HG03064 (cell line): Measurements from ENCODE around the gene AZGP1.
A peak's percentile ranks its signal among the peaks of the same experiment; 100 is the strongest.
"Not testable (repeated sequence)": the region's sequence is repeated elsewhere in the genome, so short reads cannot be mapped to it uniquely, and the experiment has no call there.

Source experiments
- ATAC-seq: cut with Tn5 transposase; IDR thresholded peaks from one replicate; pipeline ENCODE4 v1.9.1; 2021; ENCODE audit warnings: low read depth; ENCODE audit not compliant: unreplicated experiment

AZGP1 gene

DNA sequence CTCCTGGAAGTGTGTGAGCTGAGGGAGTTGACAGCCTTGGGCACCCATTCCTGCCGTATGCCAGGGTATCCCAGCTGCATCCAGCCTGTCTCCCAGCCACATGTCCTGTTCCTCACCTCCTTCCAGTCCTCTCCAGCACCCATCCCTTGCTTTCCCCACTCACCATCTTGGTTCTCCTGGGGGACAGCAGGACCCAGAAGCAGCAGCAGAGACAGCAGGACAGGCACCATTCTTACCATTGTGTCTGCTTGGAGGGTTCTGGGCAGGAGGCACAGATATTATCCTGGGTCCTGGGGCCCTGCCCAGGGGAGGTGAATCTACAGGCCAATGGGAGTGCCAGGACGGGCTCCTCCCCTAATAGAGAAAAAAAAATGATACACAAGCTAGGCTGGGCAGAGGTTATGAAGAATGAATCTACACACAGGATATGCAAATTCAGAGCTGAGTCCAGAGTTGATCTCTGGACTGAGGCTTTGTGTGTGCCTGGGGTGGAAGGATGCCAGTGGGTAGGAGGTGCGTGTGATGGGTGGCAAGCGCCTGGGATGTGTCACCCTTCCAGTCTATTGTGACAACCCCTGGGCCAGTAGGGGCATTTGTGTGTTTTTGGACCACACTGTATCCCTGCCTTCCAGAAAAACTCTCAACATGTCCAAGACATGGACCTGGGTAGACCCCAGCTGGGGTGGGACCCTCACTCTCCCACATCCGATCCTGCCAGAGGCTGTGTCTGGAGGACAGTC lies at the start of gene AZGP1:
Gene AZGP1, minus strand, starts transcription at position 250 of the 740 bp plus-strand sequence. Its CDS starts 11 bp downstream, at position 239.
- ATAC-seq: no peak

DNA sequence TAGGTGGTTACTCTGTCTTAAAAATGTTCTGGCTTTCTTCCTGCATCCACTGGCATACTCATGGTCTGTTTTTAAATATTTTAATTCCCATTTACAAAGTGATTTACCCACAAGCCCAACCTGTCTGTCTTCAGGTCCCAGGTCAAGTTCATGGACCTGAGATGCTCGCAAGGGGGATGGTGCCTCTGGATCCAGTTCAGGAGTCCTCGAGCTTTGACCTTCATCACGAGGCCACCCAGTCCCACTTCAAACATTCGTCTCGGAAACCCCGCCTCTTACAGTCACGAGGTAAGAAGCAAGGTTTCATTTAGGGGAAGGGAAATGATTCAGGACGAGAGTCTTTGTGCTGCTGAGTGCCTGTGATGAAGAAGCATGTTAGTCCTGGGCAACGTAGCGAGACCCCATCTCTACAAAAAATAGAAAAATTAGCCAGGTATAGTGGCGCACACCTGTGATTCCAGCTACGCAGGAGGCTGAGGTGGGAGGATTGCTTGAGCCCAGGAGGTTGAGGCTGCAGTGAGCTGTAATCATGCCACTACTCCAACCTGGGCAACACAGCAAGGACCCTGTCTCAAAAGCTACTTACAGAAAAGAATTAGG lies 48.3 kb upstream of the AZGP1 start:
- no peak for ATAC-seq

GRCh38 chr7:100023526-100023925 lies 47.7 kb upstream of the AZGP1 start:
- ATAC-seq: no peak

DNA sequence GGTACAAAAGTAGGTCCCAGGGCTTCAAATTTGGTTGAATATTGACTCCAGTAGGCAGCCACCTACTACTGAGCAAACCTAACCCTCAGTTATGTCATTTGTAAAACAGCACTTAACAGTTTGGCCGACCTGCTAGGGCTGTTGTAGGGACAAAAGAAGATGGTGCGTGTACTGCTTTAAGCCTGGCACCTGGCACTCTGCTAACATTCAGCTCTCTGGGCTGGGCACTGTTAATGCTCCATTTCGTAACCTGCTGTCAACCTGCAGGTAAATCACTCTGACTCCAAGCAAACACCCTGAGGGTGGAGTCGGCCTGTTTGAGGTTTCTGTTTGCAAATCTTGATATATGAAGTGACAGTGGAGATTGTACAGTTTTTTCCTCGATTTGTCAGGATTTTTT lies 46.8 kb upstream of the AZGP1 start:
- ATAC-seq: no peak

DNA sequence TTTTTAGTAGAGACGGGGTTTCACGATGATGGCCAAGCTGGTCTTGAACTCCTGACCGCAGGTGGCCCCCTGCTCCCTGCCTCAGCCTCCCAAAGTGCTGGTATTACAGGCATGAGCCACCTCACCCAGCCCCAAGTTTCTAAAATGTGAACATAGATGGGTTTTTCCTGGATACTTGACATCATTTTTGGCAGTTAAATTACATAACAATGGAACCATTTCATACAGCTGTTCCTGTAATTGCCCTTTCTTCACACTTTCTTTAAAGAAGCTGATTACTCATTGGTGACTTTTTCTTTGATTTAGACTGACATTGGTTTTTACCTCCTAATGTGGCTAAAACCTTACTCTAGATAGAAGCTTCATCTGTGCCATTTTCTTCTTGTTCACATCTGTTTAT lies 45.5 kb upstream of the AZGP1 start:
- ATAC-seq: no peak

DNA sequence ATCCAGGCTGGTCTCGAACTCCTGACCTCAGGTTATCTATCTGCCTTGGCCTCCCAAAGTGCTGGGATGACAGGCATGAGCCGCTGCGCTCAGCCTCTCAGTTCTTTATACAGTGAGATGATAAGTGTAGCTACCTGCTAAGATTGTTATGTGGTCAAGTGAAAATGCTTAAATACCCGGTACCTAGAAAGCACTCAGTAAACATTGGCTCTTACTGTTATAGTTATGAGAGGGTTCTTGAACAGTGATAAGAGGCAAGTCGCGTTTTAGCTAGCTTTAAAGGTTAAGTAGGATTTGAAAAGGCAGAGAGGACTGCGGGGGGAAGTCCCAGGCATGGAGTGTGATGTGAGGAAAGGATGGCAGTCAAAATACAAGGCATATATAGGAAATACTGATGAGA lies 44.1 kb upstream of the AZGP1 start:
- no peak for ATAC-seq

DNA sequence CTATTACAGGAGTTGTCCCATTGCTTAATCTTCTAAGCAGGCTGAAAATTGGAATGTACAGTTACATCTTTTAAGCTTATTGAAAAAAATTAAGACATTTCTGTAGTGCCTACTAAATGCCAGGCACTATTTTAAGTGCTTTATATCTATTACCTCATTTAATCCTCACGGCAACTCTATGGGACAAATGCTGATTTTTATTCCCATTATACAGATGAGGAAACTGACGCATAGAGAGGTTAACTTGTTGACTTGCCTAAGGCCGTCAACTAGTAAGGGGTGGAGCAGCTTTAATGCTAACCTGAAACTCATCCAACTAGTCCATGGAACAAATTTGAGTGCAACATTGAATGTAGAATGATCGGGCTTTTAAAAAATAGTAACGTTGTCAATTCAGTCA lies 42.0 kb upstream of the AZGP1 start:
- ATAC-seq: no peak

GRCh38 chr7:100017300-100017699 lies 41.5 kb upstream of the AZGP1 start:
- no peak for ATAC-seq

DNA sequence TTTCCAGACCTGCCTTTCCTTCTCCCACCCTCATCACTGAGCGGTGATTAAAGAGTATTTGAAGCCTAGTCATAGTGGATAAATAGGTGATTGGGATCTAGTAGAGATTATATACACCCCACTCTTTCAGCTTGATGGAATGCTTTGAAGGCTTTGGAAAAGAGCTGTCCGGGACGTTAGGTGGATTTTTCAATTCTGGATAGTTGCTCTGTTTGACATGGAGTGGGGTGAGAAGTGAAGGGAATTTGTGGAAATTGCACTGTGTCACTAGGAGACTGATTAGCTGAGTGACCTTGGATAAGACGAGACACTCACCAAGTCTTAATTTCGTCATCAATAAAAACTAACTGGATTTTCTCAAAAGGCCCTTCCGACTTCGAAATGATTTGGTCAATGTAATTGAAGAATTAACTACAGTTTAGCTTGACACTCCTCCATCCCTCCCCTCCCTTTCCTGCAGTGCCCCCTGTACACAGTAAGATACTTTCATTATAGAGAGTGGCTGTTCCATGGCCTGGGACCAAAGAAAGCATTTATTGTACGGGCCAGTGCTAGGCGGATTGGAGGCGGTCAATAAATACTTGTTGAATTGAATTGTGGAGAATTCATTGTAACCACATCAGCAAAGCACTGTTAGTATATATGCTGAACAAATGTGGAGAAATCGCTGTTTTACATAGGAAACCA lies 40.5 kb upstream of the AZGP1 start:
- ATAC-seq: no peak

GRCh38 chr7:100015232-100016214 lies 39.7 kb upstream of the AZGP1 start, which contains the start of gene ZKSCAN1:
Gene ZKSCAN1, plus strand, starts transcription at chr7:100015596. Its CDS starts 7,911 bp downstream, at chr7:100023507.
- ATAC-seq: peak; percentile 95

DNA sequence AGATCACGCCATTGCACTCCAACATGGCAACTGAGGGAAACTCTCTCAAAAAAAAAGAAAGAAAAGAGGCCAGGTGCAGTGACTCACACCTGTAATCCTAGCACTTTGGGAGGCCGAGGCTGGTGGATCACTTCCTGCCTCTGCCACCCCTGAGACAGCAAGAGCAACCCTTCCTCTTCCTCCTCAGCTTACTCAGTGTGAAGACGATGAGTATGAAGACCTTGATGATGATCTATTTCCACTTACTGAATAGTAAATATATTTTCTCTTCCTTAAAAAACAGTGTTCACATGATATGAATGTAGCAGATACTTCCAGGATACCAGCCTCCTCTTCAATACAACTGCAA lies 37.5 kb upstream of the AZGP1 start:
- ATAC-seq: no peak

GRCh38 chr7:100012385-100013327 lies 36.8 kb upstream of the AZGP1 start:
- not testable (repeated sequence) for ATAC-seq

- ATAC-seq: no peak
Measured at GRCh38 chr7:100011516-100011915, 35.7 kb upstream of the AZGP1 start.

DNA sequence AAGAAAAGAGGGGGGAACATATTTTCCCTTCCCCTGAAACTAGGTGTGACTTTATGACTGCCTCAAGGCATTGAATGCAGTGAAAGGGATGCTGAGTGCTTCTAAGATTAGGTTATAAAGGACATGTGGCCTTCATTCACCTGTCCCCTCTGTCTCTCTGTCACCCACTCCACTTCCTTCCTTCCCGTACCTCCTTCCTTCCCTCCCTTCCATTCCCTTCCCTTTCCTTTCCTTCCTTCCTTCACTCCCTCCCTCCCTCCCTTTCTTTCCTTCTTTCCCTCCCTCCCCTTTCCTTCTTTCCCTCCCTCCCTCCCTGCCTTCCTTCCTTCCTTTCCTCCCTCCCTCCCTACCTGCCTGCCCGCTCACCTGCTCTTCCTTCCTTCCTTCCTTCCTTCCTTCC lies 35.1 kb upstream of the AZGP1 start:
- no peak for ATAC-seq

DNA sequence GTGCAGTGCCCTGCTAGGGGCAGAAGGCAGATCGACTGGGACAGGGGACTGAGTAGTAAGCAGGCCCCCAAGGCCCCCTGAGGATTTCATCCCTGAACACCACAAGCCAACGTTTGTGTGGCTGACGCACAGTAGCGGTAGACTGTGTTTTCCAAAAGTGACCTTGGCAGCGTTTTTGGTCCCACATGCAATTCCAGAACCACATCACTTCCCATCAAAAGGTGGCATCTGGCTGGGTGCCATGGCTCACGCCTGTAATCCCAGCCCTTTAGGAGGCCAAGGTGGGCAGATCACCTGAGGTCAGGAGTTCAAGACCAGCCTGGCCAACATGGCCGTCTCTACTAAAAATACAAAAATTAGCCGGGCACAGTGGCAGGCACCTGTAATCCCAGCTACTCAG lies 34.1 kb upstream of the AZGP1 start:
- not testable (repeated sequence) for ATAC-seq

DNA sequence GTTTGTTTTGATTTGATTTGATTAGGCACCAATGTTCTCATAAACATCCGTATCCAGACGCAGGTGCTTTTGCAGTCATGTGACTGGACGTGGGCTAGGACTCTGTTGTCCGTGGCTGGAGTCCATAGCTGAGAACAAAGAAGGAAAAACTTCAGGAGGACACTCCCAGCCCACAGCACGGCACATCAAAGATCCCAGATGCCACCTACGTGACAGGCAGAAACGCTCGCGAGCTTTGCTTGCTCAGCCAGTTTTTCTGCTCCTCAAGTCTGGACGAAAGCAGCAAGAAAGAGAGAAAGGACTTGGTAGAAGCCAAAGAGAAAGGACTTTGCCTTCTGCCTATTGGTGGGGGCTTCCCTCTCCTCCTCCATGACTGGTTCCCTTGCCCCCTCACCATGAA lies 32.7 kb upstream of the AZGP1 start:
- ATAC-seq: no peak

DNA sequence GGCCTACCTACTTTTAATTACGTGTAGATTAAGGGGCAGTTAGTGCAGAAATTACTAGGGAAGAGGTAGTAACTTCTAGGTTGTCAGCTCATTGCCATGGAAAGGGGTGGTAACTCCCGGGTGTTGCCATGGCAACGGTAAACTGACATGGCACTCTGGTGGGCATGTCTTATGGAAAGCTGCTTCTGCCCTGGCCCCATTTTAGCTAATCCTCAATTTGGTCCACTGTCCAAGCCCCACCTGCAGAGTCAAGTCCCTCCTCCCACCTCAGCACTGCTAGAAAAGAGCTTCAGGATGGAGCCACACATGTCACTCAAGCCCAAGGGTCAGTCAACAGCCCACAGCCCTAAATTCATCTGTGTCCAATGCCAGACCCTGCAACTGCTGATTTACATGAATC lies 32.1 kb upstream of the AZGP1 start:
- no peak for ATAC-seq

GRCh38 chr7:100003711-100004661 lies 28.2 kb upstream of the AZGP1 start:
- ATAC-seq: no peak
